ENCODE measurements around the gene ICAM1. TPM values are rescaled to one million over a fixed set of nuclear protein-coding genes. Genes with fewer than 3 reads are reported as not detected.

ICAM1 gene
- total RNA-seq, 1 donor from 2014 or later = 19.0 TPM

DNA sequence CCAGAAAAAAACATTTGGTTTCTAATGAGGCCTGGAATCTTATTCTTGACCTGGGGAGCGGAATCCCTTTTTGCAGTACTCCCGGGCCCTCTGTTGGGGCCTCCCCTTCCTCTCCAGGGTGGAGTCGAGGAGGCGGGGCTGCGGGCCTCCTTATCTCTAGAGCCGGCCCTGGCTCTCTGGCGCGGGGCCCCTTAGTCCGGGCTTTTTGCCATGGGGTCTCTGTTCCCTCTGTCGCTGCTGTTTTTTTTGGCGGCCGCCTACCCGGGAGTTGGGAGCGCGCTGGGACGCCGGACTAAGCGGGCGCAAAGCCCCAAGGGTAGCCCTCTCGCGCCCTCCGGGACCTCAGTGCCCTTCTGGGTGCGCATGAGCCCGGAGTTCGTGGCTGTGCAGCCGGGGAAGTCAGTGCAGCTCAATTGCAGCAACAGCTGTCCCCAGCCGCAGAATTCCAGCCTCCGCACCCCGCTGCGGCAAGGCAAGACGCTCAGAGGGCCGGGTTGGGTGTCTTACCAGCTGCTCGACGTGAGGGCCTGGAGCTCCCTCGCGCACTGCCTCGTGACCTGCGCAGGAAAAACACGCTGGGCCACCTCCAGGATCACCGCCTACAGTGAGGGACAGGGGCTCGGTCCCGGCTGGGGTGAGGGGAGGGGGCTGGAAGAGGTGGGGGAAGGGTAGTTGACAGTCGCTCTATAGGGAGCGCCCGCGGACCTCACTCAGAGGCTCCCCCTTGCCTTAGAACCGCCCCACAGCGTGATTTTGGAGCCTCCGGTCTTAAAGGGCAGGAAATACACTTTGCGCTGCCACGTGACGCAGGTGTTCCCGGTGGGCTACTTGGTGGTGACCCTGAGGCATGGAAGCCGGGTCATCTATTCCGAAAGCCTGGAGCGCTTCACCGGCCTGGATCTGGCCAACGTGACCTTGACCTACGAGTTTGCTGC lies 16.1 kb downstream of the ICAM1 start, which contains the start of gene ICAM4:
TSS of gene ICAM4 (plus strand) at position 153 of the 935 bp plus-strand sequence. CDS start at position 211, 58 bp downstream.
- H3K36me3 Mint-ChIP-seq (ENCODE audit: low read depth) = peaks cover 8% of the 10 kb centered on the region
- no peak within 1 kb of the TSS for H3K4me3 Mint-ChIP-seq (ENCODE audit: unreplicated experiment)
- peak within 1 kb of the TSS; percentile 49 for H3K27ac Mint-ChIP-seq (ENCODE audit: unreplicated experiment)
- no peaks in the 10 kb centered on the region for H3K9me3 Mint-ChIP-seq (ENCODE audit: low read depth)
- peaks cover 38% of the 10 kb centered on the region for H3K4me1 Mint-ChIP-seq (ENCODE audit: low read depth)
- peaks cover 25% of the 10 kb centered on the region for H3K27me3 Mint-ChIP-seq (ENCODE audit: low read depth)
- TF ChIP-seq, protein P1, sequence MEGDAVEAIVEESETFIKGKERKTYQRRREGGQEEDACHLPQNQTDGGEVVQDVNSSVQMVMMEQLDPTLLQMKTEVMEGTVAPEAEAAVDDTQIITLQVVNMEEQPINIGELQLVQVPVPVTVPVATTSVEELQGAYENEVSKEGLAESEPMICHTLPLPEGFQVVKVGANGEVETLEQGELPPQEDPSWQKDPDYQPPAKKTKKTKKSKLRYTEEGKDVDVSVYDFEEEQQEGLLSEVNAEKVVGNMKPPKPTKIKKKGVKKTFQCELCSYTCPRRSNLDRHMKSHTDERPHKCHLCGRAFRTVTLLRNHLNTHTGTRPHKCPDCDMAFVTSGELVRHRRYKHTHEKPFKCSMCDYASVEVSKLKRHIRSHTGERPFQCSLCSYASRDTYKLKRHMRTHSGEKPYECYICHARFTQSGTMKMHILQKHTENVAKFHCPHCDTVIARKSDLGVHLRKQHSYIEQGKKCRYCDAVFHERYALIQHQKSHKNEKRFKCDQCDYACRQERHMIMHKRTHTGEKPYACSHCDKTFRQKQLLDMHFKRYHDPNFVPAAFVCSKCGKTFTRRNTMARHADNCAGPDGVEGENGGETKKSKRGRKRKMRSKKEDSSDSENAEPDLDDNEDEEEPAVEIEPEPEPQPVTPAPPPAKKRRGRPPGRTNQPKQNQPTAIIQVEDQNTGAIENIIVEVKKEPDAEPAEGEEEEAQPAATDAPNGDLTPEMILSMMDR (IDR thresholded peaks at IDR 0.05) = no peak
- DNase-seq (ENCODE audit: low spot score) = no peak

DNA sequence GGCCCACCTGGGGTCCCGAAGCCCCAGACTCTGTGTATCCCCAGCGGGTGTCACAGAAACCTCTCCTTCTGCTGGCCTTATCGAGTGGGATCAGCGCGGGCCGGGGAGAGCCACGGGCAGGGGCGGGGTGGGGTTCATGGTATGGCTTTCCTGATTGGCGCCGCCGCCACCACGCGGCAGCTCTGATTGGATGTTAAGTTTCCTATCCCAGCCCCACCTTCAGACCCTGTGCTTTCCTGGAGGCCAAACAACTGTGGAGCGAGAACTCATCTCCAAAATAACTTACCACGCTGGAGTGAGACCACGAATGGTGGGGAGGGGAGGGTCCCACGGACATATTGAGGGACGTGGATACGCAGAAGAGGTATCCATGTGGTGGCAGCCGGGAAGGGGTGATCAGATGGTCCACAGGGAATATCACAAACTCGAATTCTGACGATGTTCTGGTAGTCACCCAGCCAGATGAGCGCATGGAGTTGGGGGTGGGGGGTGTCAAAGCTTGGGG lies 17.8 kb downstream of the ICAM1 start:
- peaks cover 42% of the 10 kb centered on the region for H3K27me3 Mint-ChIP-seq (ENCODE audit: low read depth)
- no peaks in the 10 kb centered on the region for H3K9me3 Mint-ChIP-seq (ENCODE audit: low read depth)
- H3K4me3 Mint-ChIP-seq (ENCODE audit: unreplicated experiment) = peak overlapping the region; percentile 83
- H3K27ac Mint-ChIP-seq (ENCODE audit: unreplicated experiment) = peak overlapping the region; percentile 57
- peaks cover 46% of the 10 kb centered on the region for H3K4me1 Mint-ChIP-seq (ENCODE audit: low read depth)
- DNase-seq (ENCODE audit: low spot score) = no peak
- peaks cover 8% of the 10 kb centered on the region for H3K36me3 Mint-ChIP-seq (ENCODE audit: low read depth)
- TF ChIP-seq, protein P1 (IDR thresholded peaks at IDR 0.05) = no peak

DNA sequence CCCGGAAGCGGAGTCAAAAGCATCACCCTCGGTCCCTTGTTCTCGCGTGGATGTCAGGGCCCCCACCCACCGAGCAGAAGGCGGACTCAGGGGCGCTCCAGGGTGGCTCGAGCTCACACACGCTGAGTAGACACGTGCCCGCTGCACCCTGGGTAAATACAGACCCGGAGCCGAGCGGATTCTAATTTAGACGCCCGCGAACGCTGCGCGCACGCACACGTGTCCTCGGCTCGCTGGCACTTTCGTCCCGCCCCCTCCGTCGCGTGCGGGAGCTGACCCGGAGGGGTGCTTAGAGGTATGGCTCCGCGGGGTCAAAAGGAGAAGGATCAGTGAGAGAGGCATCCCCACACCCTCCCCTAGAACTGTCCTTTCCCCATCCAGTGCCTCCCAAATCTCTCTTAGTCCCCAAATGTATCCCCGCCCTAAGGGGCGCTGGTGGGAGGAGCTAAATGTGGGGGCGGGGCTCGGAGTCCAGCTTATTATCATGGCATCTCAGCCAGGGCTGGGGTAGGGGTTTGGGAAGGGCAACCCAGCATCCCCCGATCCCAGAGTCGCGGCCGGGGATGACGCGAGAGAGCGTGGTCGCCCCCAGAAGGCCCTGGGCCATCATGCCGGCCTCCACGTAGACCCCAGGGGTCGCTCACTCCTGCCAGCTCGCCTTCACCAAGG lies 18.4 kb downstream of the ICAM1 start:
- peak overlapping the region; percentile 57 for H3K27ac Mint-ChIP-seq (ENCODE audit: unreplicated experiment)
- no peak for DNase-seq (ENCODE audit: low spot score)
- TF ChIP-seq, protein P1 (IDR thresholded peaks at IDR 0.05) = peak; percentile 50
- H3K36me3 Mint-ChIP-seq (ENCODE audit: low read depth) = peaks cover 8% of the 10 kb centered on the region
- no peaks in the 10 kb centered on the region for H3K9me3 Mint-ChIP-seq (ENCODE audit: low read depth)
- peaks cover 42% of the 10 kb centered on the region for H3K27me3 Mint-ChIP-seq (ENCODE audit: low read depth)
- peak overlapping the region; percentile 83 for H3K4me3 Mint-ChIP-seq (ENCODE audit: unreplicated experiment)
- H3K4me1 Mint-ChIP-seq (ENCODE audit: low read depth) = peaks cover 46% of the 10 kb centered on the region

DNA sequence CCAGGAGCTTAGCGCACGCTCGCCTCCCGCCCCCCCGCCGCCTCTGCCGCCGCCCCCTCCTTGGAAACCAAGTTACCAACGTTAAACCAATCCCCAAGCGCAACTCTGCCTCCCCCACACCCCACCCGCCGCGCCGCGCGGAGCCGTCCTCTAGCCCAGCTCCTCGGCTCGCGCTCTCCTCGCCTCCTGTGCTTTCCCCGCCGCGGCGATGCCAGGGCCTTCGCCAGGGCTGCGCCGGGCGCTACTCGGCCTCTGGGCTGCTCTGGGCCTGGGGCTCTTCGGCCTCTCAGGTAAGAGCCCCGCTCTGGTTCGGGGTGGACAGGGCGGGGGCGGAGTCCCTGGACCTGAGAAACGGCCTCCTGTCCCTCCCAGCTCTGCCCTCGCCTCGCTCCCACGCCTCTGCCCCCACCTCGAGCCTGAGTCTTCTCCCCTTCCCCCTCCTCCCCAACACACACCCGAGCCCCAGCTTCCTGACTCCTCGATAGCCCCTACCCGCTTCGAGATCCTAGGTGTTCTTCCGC lies 19.0 kb downstream of the ICAM1 start, which contains the start of gene ICAM5:
TSS of gene ICAM5 (plus strand) at position 117 of the 521 bp plus-strand sequence. CDS start at position 209, 92 bp downstream.
- Mint-ChIP-seq H3K4me3 (ENCODE audit: unreplicated experiment) (peak within 1 kb of the TSS; percentile 83), H3K4me1 (ENCODE audit: low read depth) (peaks cover 46% of the 10 kb centered on the region), H3K27me3 (ENCODE audit: low read depth) (peaks cover 48% of the 10 kb centered on the region), H3K36me3 (ENCODE audit: low read depth) (peaks cover 9% of the 10 kb centered on the region), H3K9me3 (ENCODE audit: low read depth) (no peaks in the 10 kb centered on the region), H3K27ac (ENCODE audit: unreplicated experiment) (peak within 1 kb of the TSS; percentile 68)
- TF ChIP-seq, protein P1 (IDR thresholded peaks at IDR 0.05) = no peak
- DNase-seq (ENCODE audit: low spot score) = no peak

All from chondrocyte (in vitro differentiated cells).